SK-N-MC (cell line): ENCODE results near the gene DGKI.

Source experiments
- EZH2 ChIP-seq: fragments of 200-600 bp; sonication (generic); IDR thresholded peaks from one replicate; pipeline ENCODE4 v1.6.1; 2017; ENCODE audit warnings: antibody characterized with exemption
- POLR2AphosphoS5 ChIP-seq: IDR thresholded peaks from 2 replicates; pipeline ENCODE4 v1.6.1; 2012; ENCODE audit warnings: mild to moderate bottlenecking, low read depth, low read length, borderline replicate concordance

DNA sequence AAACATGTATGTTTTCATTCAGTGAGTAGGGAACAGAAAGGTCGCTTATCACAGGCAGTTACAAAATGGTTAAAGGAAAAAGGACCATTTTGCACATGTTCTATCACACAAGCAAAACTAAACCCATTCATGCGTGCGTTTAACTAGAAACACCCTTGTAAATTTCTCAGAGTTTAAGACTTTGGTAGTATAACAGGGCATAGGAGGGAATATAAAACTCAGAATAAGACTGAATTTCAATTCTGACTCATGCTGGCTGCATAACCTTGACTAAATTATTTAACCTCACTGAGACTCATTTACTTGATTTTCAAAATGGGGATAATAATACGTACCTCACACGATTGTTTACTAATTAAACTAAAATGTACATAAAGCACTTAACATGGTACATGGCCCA is 259.4 kb downstream of the DGKI start:
- no peak for TF ChIP-seq POLR2AphosphoS5
- no peak for TF ChIP-seq EZH2
